Measurements from ENCODE around the gene CD72. TPM values are rescaled to one million over a fixed set of nuclear protein-coding genes. Genes with fewer than 3 reads are reported as not detected.

CD72 gene, protein sequence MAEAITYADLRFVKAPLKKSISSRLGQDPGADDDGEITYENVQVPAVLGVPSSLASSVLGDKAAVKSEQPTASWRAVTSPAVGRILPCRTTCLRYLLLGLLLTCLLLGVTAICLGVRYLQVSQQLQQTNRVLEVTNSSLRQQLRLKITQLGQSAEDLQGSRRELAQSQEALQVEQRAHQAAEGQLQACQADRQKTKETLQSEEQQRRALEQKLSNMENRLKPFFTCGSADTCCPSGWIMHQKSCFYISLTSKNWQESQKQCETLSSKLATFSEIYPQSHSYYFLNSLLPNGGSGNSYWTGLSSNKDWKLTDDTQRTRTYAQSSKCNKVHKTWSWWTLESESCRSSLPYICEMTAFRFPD
- 0.11 to 0.41 TPM (median 0.18 TPM) in 4 of 5 replicates, not detected in the other for total RNA-seq (2022; extraction: Qiagen RNA extraction; ENCODE audit: low read depth)

DNA sequence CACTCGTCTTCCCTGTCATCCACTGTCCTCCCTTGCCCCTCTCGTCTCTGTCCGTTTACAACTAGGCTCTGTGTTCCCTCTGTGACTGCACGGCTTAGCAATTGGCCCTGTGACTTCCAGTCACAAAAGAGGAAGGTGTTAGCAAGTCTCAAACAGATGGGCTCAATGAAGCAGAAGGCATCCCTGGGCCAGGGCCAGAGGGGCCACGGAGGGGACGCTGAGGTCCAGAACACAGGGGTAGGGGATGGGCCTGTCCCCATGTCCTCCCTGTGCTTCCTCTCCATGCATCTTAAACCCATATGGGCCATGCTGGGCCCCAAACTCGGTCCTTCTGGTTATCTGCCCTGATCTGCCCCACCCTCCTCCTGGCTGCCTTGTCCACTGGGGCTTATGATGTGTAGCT is at the start of gene CD72:
Gene CD72, minus strand, starts transcription at position 89 of the 403 bp plus-strand sequence. CDS start 110 bp downstream, outside the sequence.

DNA sequence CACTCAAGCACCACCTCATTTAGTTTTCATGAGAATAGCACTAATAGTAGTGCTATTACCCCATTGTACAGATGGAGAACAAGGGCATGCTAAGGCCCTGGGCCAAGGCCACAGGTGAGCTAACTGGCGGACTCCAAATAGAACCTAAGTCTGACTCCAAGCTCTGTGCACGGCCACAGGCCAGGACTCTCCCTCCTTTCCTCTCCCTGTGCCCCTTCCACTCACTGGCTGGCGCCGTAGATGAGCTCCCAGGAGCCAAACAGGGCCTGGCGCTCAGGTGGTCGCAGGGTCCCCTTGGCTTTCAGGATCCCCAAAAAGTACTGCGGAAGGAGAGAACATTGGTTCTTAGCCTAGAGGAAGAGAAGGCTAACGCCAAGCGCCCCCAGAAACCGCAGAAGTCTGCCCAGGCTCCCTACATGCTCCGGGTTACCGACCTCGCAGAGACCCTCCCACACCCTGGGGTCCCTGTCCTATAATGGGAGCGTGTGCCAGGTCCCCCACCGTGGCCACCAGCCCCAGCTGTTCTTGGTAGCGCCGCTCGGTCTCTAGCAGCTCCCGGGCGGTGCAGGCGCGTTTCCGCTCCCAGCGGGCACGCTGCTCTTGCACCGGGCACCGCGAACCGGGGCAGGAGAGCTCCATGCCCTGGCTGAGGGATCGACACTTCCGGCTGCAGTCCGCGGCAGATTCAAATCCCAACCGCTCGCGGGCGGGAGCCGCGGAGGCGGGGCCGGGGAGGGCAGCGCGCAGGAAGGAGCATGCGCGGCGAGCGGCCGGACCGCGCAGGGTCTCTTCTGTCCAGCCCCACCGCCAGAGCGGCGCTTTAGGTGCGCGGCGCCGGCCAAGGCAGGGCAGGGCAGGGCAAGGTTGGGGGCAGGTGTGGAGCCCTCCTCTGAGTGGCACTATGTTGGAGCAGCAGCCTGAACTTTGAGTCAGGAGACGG is 46.6 kb upstream of the CD72 start, which contains the start of gene ARHGEF39:
Gene ARHGEF39, minus strand, starts transcription at position 665 of the 940 bp plus-strand sequence. Its CDS starts 26 bp downstream, at position 639.

DNA sequence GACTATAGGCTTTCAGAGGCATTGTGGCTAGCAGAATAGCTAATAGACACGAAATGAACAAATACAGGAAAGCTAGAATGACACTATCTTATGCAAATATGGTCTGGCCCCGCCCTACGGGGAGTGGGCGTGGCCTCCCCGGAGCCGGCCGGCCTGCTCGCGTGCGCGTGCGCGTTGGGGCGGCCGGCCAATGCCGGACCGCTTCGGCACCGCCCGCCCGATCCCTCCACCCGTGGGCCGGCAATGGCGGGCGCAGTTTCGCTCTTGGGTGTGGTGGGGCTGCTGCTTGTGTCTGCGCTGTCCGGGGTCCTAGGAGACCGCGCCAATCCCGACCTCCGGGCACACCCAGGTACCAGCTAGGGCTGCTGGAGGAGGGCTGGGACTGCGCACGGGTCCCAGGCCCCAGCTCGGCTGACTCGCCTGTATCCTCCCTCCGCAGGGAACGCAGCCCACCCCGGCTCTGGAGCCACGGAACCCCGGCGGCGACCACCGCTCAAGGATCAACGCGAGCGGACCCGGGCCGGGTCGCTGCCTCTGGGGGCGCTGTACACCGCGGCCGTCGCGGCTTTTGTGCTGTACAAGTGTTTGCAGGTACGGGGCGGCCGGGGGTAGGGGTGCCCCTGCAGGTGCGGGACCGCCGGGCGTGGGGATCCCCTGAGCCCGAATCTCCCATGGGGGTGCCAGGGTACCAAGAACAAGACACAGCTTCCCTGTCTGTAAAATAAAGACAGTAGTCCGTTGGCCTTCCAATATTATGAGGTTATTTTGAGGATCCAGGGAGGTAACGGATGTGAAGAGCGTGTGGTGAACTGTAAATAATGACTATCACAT is 40.1 kb upstream of the CD72 start, which contains the start of gene CCDC107:
Gene CCDC107, plus strand, starts transcription at position 156 of the 831 bp plus-strand sequence. Its CDS starts 88 bp downstream, at position 244.

DNA sequence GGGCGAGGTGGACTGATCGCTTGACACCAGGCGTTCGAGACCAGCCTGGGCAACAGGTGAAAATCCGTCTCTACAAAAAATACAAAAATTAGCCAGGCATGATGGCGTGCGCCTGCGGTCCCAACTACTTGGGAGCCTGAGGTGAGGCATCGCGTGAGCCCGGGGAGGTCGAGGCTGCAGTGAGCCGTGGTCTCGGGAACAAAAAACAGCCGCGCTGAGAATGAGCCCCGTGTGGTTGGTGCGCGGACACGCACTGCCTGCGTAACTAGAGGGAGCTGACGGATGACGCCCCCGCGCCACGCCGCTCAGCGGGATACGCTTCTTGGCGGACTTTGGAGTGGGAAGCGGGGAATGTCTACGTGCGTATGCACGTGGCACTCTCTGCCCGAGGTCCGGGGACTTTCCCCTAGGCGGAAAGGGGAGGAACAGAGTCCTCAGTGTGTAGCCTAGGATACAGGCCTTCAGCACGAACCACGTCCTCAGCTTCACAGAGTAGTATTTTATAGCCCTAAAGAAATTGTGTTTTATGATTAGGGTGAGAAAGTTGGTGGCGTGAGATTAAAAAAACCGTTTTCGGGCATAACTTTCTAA is 39.4 kb upstream of the CD72 start, which contains the start of gene RMRP:
Gene RMRP, minus strand, starts transcription at position 474 of the 591 bp plus-strand sequence.

DNA sequence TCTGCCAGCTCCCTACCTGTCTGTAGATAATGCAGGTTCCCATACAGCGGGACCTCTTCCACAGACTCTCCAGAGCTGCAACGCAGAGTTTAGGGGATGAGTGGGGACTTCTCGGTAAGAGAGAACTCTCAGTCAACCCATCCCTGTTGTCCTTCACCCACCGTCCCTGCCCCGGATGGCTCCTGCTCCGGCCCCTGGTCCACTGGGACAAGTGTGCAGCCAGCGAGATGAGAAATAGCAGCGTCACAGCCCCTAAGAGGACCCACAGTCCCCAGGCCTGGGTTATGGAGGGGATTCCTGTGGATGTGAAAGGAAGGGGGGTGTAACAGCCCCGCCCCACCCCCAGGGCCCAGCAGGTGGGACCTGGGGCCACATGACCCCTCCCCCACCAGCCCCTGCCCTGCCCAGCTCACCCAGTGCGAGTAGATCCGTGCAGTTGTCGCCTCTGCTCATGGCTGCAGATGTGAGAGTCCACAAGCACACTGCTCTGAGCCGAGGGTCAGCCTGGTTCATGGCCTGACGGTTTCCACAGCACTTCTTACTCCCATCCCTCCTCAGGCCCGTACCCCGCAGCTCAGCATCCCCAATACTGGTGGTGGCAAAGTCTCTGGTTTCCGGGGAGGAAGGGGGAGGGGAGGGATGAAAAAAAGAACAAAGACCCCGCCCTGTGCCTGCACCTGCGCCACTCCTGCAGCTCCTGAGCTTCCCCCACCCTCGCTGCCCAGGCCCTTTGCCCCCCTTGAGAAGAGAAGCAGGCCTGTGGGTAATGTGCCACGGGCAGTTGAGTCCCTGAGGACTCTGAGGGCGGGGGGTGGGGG is 32.3 kb upstream of the CD72 start, which contains the start of gene SIT1:
Gene SIT1, minus strand, starts transcription at position 591 of the 818 bp plus-strand sequence. Its CDS starts 78 bp downstream, at position 513.

DNA sequence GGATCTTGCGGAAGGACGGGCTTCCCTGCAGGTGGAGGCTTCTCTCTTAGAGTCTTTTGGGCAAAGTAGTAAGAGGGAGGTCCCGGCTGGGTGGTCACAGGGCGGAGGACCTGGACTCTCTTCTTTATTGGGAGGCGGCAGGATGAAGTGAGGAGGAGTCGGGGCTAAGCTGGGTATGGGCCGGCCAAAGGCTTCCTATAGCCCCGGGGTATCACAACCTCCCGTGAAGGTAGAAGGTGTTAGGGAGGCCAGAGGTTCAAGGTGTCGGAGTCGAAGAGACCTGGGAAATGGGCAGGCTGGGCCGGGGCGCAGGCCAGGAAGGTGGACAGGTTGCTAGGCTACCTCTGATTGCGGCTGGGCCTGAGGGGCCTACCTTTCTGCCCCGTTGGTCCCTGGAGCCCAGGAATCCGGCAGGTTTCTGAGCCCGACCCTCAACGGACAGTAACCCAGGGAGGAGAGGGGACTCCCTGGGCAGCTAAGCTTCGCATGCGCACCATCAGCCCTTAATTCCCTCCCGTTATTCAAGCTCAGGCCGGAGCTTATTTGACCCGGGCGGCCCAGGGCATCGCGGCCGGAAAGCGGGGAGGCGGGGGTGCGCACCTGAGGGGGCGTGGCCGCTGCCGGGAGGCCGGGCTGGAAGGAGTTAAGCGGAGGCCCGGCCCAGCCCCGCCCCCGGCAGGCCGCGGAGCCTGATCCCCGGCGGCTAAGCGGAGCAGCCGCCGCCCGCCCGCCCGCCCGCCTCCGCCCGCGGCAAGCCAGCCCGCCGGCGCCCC is 13.4 kb downstream of the CD72 start, which contains the start of gene TESK1:
Gene TESK1, plus strand, starts transcription at position 685 of the 773 bp plus-strand sequence. CDS start 358 bp downstream, outside the sequence.

Other genes with a start within 250 kb of the CD72 start
- gene RUSC2, start 128.3 kb downstream of the CD72 start, total RNA-seq (2022; extraction: Qiagen RNA extraction; ENCODE audit: low read depth) = 18.2 to 39.9 TPM (median 32.4 TPM) in 5 replicates
- gene TESK1, start 13.2 kb downstream of the CD72 start, total RNA-seq (2022; extraction: Qiagen RNA extraction; ENCODE audit: low read depth) = 22.7 to 34.4 TPM (median 30.2 TPM) in 5 replicates
- not detected in 5 replicates for gene SIT1, start 32.5 kb upstream of the CD72 start, total RNA-seq (2022; extraction: Qiagen RNA extraction; ENCODE audit: low read depth)
- gene RMRP, start 39.6 kb upstream of the CD72 start, total RNA-seq (2022; extraction: Qiagen RNA extraction; ENCODE audit: low read depth) = 7.2 to 17.6 TPM (median 8.8 TPM) in 3 of 5 replicates, not detected in the others
- 19.3 to 29.9 TPM (median 27.5 TPM) in 5 replicates for gene CCDC107, start 39.9 kb upstream of the CD72 start, total RNA-seq (2022; extraction: Qiagen RNA extraction; ENCODE audit: low read depth)
- gene ARHGEF39, start 46.8 kb upstream of the CD72 start, total RNA-seq (2022; extraction: Qiagen RNA extraction; ENCODE audit: low read depth) = 14.7 to 19.5 TPM (median 18.0 TPM) in 5 replicates
- gene CA9, start 55.5 kb upstream of the CD72 start, total RNA-seq (2022; extraction: Qiagen RNA extraction; ENCODE audit: low read depth) = 3.0 to 7.1 TPM (median 6.1 TPM) in 5 replicates
- gene TPM2, start 71.5 kb upstream of the CD72 start, total RNA-seq (2022; extraction: Qiagen RNA extraction; ENCODE audit: low read depth) = 628 to 733 TPM (median 691 TPM) in 5 replicates
- gene TLN1, start 113.8 kb upstream of the CD72 start, total RNA-seq (2022; extraction: Qiagen RNA extraction; ENCODE audit: low read depth) = 89.5 to 138 TPM (median 130 TPM) in 5 replicates
- 55.1 to 65.3 TPM (median 58.7 TPM) in 5 replicates for gene CREB3, start 114.3 kb upstream of the CD72 start, total RNA-seq (2022; extraction: Qiagen RNA extraction; ENCODE audit: low read depth)
- 22.0 to 42.9 TPM (median 33.7 TPM) in 5 replicates for gene GBA2, start 130.8 kb upstream of the CD72 start, total RNA-seq (2022; extraction: Qiagen RNA extraction; ENCODE audit: low read depth)
- gene RGP1, start 130.9 kb upstream of the CD72 start, total RNA-seq (2022; extraction: Qiagen RNA extraction; ENCODE audit: low read depth) = 11.3 to 19.1 TPM (median 16.9 TPM) in 5 replicates
- gene MSMP, start 135.9 kb upstream of the CD72 start, total RNA-seq (2022; extraction: Qiagen RNA extraction; ENCODE audit: low read depth) = 0.62 TPM in 1 of 5 replicates, not detected in the others
- gene NPR2, start 173.2 kb upstream of the CD72 start, total RNA-seq (2022; extraction: Qiagen RNA extraction; ENCODE audit: low read depth) = 3.2 to 7.5 TPM (median 6.1 TPM) in 5 replicates
- gene SPAG8, start 193.8 kb upstream of the CD72 start, total RNA-seq (2022; extraction: Qiagen RNA extraction; ENCODE audit: low read depth) = 0.32 to 0.72 TPM (median 0.56 TPM) in 4 of 5 replicates, not detected in the other
- gene HINT2, start 196.6 kb upstream of the CD72 start, total RNA-seq (2022; extraction: Qiagen RNA extraction; ENCODE audit: low read depth) = 58.4 to 99.6 TPM (median 93.8 TPM) in 5 replicates
- gene FAM221B, start 210.3 kb upstream of the CD72 start, total RNA-seq (2022; extraction: Qiagen RNA extraction; ENCODE audit: low read depth) = not detected in 5 replicates
- gene TMEM8B, start 210.8 kb upstream of the CD72 start, total RNA-seq (2022; extraction: Qiagen RNA extraction; ENCODE audit: low read depth) = 1.8 to 4.3 TPM (median 3.1 TPM) in 5 replicates